GM13976 (cell line): ENCODE measurements around the gene PPA1.
"Not testable (repeated sequence)": the region's sequence is repeated elsewhere in the genome, so short reads cannot be mapped to it uniquely, and the experiment has no call there.

Source experiments
- DNase-seq: peaks from one replicate; pipeline ENCODE4 v3.0.0; 2012; ENCODE audit warnings: low spot score
- in situ Hi-C: fragments of 300-500 bp; cut with MboI; formaldehyde crosslinking; loops from one replicate; pipeline ENCODE4 v1.12.0; 2022; ENCODE audit warnings: low sequenced_read_pairs, mixed read lengths, inconsistent platforms; ENCODE audit not compliant: unreplicated experiment
- TF ChIP-seq, protein P1 (sequence below): IDR thresholded peaks from 2 replicates; pipeline ENCODE4 v1.5.1; 2012; ENCODE audit warnings: borderline replicate concordance, mild to moderate bottlenecking; ENCODE audit not compliant: insufficient read depth; ENCODE audit errors: extremely low read depth, missing control alignments, control extremely low read depth

The PPA1 gene

GRCh38 chr10:70266056-70266455 lies 32.8 kb upstream of the PPA1 start:
- TF ChIP-seq, protein P1, sequence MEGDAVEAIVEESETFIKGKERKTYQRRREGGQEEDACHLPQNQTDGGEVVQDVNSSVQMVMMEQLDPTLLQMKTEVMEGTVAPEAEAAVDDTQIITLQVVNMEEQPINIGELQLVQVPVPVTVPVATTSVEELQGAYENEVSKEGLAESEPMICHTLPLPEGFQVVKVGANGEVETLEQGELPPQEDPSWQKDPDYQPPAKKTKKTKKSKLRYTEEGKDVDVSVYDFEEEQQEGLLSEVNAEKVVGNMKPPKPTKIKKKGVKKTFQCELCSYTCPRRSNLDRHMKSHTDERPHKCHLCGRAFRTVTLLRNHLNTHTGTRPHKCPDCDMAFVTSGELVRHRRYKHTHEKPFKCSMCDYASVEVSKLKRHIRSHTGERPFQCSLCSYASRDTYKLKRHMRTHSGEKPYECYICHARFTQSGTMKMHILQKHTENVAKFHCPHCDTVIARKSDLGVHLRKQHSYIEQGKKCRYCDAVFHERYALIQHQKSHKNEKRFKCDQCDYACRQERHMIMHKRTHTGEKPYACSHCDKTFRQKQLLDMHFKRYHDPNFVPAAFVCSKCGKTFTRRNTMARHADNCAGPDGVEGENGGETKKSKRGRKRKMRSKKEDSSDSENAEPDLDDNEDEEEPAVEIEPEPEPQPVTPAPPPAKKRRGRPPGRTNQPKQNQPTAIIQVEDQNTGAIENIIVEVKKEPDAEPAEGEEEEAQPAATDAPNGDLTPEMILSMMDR: no peak
- in situ Hi-C loops: no loop called here
- DNase-seq: no peak

GRCh38 chr10:70265032-70265689 lies 31.9 kb upstream of the PPA1 start:
- TF ChIP-seq, protein P1: peak; percentile 31
- in situ Hi-C loops: no loop called here
- DNase-seq: peak; percentile 68

GRCh38 chr10:70260734-70261133 lies 27.5 kb upstream of the PPA1 start:
- TF ChIP-seq, protein P1: no peak
- in situ Hi-C loops: no loop called here
- no peak for DNase-seq

DNA sequence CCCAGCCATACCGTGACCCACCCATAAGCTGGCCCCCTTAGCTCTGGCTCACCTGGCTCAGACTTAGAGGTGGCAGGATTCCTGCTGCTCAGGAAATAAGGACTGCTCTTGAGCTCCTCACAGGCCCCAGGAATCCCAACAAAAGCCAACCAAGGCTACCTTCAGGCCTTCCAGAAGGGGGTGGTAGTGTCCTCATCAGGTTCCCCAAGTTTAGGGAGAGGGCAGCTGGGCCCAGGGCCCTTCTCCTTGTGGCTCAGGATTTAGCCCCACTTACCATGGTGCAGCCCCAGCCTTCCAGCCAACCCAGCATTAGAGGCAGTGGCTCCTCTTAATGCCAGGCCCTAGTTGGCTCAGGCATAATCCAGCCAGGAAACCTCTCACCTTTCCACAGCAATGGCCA lies 27.0 kb upstream of the PPA1 start:
- DNase-seq: no peak
- TF ChIP-seq, protein P1: no peak
- in situ Hi-C loops: no loop called here

- in situ Hi-C loops: no loop called here
- DNase-seq: no peak
- TF ChIP-seq, protein P1: no peak
Measured at GRCh38 chr10:70258216-70258615, 25.0 kb upstream of the PPA1 start.

- DNase-seq, in situ Hi-C loops: not testable (repeated sequence)
Measured at GRCh38 chr10:70257816-70258215, 24.6 kb upstream of the PPA1 start.

DNA sequence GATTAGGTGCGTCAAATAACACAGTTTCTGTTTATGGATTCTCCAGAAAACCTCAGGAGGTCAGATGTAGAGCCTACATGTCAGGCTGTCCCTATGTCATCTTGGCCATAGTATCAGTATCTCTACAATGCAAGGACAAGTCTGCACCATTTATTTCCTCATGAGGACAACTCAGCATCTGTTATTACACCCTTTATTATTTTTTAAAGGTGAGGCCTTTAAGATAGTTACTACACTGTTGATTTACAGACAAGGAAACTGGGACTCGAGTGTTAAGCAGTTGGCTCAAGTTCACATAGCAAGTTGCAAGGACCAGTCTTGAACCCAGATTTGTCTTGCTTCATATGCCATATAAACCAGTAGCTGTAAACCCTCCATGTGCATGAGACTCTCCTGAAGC lies 23.2 kb upstream of the PPA1 start:
- no peak for DNase-seq
- in situ Hi-C loops: no loop called here
- TF ChIP-seq, protein P1: no peak
